HG03097 (cell line): ENCODE data around the gene ZNF785.
A peak's percentile ranks its signal among the peaks of the same experiment; 100 is the strongest.
"Not testable (repeated sequence)": the region's sequence is repeated elsewhere in the genome, so short reads cannot be mapped to it uniquely, and the experiment has no call there.

Experiments
- ATAC-seq: cut with Tn5 transposase; IDR thresholded peaks from one replicate; pipeline ENCODE4 v1.9.1; 2021; ENCODE audit not compliant: unreplicated experiment, low FRiP score

The ZNF785 gene

DNA sequence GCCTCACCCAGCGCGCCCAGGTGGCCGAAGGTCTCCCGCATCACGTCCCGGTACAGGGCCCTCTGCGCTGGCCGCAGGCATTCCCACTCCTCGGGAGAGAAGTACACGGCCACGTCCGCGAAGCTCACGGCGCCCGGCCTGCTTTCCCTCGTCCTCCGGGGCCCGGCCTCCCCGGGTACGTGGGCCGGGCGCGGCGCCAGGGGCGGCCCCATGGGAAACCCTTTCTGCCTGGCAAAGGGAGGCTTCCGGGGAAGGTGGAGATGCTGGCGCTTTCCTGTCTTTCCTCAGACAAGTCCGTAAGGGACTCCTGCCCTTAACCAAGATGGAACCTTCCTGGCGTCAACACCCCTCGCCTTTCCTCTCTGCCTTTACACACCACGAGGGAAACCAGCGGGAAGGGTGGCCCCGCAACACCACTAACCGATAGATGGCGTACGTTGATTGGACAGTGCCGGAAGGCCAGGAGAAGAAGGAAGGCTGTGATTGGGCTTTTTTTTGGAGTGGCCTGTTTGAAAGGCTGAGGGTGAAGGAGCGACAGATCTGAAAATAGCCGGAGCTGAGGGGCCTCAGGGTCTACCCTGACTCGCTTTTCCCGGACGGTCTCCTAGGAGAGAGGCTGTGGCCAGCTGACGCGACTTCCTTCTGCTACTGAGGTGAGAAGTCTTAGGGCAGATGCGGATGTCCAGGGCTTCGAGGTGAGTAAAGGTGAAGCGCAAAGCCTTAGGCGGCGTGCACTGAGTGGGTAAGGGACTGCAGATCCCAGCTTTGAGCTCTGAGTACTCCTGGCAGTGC is at the start of gene ZNF785:
TSS of gene ZNF785 (minus strand) at position 298 of the 792 bp plus-strand sequence. CDS start at position 212, 86 bp downstream.
- ATAC-seq: peak; percentile 80

DNA sequence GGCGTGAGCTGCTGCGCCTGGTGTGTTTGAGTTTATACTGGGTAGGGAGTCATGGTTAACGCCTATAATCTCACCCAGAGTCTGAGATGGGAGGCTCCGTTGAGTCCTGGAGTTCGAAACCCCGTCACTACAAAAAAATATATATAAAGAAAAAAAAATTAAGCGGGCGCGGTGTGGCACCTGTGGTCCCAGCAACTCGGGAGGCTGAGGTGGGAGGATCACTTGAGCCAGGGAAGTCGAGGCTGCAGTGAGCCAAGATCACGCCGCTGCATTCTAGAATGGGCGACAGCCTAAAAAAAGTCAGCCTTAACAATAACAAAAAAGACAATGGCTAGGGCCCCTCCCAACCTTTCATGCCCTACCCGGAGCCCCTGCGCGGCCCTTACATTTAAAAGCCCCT is 48.0 kb upstream of the ZNF785 start:
- no peak for ATAC-seq

DNA sequence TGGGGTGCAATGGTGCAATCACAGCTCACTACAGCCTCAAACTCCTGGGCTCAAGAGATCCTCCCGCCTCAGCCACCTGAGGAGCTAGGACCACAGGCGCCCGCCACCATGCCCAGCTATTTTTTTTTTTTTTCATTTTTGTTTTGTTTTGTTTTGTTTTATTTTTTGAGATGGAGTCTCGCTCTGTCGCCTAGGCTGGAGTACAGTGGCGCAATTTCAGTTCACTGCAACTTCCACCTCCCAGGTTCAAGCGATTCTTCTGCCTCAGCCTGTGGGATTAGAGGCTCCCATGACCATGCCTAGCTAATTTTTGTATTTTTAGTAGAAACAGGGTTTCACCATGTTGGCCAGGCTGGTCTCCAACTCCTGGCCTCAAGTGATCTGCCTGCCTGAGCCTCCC is 47.0 kb upstream of the ZNF785 start:
- ATAC-seq: not testable (repeated sequence)

DNA sequence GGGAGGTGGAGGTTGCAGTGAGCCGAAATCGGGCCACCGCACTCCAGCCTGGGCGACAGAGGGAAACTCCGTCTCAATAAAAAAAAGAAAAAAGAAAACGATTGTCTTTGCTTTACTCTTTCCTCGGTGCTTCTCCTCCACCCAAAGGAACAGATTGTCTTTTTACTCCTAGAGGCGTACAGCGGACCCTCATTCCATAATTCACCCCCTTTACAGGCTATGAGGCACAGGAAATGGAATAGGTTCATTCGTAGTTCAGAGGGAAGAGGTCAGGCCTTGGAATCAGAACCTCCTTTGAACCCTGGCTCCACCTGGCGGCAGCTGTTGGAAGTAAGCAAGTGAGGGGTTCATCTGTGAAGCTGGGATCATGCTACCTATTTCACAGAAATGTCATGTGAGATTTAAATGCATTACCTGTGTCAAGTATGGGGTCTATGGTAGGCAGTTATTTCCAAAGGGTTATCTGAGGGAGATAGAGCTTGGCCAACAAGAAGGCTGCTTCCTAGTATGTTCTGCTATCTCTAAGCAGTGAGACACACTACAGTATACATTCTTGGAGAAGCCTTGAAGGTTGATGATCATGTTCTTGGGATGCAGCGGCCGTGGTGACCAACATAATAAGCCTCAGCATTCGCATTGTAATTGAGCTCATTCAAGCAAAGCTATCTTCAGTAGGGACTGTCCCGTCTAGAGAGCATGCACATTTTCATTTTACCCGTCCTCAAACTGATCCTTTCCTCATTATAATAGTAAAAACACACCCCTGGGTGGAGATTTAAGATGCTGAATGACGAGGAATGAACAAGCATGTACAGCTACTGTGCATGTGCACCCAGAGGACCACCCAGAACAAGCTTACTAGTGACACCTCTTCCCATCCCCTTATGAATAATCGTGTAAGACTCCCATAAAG is 43.4 kb upstream of the ZNF785 start:
- no peak for ATAC-seq

DNA sequence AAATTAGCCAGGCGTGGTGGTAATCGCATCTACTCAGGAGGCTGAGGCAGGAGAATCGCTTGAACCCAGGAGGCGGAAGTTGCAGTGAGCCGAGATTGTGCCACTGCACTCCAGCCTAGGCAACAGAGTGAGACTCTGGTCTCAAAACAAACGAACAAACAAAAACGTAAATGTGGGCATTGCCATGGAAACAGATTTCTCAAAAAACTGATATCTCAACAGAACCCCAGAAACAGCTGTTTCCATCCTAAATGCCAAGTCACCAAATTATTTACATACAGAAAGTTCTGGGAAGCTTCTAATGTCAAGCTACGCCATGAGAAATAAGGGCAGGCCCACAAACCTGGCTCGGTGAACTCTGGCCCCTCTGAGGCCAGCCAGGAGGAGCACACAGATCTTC is 40.7 kb upstream of the ZNF785 start:
- no peak for ATAC-seq

DNA sequence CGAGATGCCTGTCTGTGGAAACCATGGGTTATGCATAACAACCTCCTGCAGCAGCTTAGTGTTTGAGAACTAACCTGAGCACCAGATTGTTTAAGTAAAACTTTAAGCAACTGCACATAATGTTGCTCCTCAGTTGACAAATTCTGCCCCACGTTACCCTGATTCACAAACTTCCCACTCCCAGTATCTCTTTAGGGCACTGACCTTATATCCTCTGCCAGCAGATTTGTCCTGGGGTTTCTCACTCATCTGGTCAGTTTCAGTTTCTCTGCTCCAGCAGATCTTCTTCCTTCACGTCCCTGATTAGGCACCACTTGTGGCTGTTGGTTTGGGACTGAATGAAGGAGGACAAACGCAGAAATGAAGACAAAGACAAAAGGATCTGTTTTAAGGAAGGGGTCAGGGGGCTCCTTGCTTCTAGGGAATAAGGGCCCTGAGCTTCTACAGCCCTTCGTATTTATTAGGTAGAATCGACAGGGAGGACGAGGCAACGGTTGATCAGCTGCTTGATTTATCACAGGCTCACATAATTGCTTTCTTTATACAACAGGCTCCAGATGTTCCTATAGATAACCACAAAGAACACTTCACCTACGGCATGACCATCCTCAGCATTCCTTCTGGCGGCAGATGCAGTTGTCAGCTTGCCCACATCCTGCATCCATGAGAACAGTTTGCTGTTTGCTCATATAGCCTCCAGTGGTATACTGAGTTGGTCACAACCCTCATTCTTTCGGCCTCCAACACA is 38.2 kb upstream of the ZNF785 start:
- no peak for ATAC-seq

DNA sequence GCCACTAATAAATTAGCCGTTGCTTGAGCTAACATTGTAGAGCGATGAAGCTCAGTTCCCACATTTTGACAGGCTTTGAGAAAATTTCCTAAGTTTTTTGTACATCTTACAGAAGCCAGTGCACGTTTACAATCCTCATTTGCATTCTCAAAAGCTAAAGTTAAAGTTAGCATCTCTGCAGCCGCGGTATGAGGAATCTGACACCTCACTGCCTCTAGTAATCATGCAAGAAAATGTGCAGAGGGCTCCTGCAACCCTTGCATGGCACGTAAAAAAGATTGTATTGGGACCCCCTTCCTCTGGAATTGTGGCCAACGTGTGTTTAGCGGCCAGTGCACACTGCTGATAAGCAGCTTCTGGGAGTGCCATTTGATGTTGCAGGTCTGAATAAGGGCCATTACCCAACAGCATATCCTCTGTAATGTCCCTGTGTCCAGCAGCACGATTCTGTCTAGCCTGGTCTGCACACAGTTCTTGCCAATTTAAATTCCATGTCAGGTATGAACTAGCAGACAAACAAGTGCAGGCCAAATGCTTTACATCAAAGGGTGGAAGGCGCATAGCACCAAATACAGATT is 37.0 kb upstream of the ZNF785 start:
- ATAC-seq: no peak

DNA sequence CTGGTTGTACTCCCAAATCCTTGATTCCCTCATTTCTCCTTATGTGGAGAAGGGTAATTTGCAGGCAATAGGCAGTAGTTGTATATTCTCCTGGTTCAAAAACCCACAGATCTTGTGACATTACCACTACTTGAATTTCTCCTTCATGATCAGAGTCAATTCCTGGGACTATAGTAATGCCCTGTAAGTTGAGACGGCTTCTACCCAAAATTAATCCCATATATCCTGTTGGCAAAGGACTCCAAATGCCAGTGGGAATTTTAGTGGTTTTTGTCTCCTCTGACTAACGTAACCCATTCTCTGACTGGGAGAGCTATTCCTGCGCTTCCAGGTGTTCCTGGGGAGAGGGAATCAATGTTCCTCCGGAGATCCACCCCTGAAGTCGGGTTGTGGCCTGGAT is 36.3 kb upstream of the ZNF785 start:
- no peak for ATAC-seq

DNA sequence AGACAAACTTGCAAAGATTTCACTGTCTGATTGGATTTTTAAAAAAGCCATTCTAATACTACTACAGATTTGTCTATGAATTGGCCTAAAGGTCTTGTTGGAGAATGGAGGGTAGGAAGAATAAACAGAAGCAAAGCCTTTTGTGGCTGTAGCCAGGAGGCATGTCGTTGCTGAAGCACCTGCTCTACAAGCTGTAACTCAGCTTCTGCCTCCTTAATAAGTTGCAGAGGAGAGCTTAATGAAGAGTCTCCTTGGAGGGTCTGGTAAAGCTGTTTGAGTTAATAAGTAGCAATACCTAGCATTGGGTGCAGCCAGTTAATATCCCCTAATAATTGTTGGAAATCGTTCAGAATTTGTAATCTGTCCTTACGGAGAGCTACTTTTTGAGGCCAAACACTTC is 34.7 kb upstream of the ZNF785 start:
- no peak for ATAC-seq

DNA sequence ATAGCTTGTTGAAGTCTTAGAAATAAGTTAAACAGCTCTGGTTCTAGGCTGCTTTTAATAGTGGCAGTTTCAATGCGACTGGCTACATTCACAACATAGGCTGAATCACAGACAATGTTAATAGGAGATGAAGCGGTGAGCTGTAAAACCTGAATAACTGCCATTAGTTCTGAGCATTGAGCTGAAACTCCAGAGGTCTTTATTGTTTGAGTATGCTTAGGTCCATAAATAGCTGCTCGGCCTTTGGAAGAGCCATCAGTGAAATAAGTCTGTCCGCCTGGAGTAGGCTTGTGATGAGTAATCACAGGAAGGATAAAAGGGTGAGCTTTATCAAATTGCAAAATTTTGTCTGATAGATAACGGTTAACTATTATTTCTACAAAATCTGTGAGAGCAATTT is 34.1 kb upstream of the ZNF785 start:
- ATAC-seq: no peak

DNA sequence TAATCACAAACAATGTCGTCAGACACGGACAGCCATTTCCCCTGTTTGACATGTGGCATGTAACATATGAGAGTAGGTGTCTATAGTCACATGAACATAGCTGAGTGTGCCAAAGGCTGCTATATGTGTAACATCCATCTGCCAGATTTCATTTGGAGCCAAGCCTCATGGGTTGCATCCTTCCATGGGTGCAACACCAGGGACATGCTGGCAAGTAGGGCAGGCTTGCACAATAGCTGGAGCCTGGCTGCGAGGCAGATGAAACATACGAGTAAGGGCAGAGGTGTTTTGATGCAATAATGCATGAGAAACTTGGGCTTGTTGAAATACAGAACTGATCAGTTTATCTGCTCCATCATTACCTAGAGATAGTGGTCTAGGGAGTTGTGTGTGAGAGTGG is 33.7 kb upstream of the ZNF785 start:
- ATAC-seq: no peak

DNA sequence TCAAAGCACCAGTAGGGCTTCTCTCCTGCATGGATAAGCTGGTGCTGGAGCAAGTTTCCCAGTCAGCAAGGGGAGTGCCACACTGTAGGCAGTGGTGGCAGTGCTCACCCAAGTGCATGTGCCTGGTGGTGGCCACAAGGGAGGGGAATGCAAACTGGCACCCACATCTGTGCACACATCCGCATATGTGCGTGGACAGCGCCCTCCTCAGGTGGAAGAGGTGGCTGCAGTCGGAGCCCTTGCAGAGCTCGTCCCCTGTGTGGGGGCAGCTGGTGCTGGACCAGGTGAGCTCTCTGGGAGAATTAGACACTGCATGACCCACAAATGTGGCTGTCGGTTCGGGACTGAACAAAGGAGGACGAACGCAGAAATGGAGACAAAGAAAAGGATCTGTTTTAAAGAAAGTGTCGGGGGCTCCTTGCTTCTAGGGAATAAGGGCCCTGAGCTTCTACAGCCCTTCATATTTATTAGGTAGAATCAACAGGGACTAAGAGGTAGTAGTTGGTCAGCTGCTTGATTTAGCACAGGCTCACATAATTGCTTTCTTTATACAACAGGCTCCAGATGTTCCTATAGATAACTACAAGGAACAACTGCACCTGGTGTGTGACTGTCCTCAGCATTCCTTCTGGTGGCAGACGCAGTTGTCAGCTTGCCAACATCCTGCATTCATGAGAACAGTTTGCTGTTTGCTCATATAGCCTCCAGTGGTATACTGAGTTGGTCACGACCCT is 30.0 kb upstream of the ZNF785 start:
- no peak for ATAC-seq

DNA sequence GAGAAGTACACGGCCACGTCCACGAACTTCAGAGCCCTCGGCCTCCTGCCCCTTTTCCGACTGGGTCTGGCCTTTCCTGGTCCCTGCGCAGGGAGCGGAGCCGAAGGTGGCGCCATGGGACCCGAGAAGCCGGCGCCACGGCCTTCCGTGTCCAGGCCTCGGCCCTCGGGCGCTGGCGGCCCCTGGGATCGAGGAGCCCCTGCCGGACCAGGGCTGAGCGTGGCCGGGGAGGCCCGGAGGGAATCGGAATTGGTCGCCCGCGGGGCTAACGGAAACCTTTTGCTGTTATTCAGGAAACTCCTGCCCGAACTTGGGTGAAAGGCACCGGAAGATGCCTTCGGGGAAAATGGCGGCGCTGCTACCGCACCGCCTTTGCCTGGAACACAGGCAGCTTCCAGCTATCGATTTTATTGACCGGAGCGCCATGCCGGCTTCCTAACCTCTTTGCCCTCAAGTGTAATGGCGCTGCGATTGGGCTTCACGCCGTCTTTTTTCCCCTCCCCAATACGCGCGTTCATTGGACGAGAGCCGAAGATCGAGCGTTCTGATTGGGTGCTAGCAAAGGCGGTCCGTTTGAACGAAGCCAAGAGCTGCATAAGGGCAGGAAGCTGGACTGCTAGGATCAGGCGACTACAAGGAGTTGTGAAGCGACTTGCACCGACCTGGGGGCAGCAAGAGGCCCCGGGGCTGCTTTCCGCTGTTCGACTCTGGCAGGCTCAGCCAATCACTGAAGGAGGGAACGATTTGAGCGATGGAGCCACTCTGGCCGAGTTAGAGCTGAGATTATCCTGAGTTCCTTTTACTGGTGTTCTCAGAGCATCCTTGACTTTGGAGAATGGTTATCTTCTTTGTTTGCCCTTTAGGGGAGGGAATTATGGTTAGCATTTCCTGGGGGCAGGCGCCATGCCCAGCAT is 24.7 kb upstream of the ZNF785 start, which contains the start of gene ZNF689:
TSS of gene ZNF689 (minus strand) at position 464 of the 914 bp plus-strand sequence. CDS start at position 116, 348 bp downstream.
- peak; percentile 72 for ATAC-seq

DNA sequence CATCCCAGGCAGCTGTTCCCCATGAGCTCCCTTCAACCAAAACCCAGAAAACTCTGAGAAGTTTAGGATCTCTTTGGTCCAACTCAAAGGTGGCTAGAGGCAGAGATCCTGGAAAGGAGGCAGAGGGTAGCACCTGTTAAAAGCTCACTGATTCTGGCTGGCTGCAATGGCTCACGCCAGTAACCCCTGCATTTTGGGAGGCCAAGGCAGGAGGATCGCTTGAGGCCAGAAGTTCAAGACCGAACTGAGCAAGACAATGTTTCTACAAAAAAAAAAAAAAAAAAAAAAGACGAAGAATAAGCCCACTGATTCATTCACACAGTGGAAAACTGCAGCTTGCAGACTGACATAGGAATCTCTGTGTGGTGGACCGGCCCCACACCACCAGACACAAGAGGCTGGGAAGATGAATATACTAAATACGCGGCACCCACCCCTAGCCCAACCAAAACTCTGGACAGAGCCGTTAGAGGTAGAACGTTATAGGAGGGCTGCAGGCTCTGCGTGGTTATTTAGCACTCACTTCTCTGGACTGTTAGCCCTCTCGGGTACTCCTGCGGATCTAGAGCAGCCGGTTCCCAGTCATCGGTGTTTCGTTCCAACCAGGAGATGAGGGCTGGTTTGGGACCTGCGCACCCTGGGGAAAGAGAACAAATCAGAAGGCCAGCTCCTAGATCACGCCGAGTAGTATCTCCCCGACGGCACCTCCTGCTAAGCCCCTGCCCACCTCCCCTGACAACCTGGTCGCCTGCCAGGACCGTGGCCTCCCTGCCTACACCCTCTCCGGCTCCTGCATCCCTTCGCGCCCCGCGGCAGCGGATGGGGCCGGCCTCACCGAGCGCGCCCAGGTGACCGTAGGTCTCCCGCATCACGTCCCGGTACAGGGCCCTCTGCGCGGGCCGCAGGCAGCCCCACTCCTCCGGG is 23.8 kb upstream of the ZNF785 start:
- ATAC-seq: peak; percentile 30

DNA sequence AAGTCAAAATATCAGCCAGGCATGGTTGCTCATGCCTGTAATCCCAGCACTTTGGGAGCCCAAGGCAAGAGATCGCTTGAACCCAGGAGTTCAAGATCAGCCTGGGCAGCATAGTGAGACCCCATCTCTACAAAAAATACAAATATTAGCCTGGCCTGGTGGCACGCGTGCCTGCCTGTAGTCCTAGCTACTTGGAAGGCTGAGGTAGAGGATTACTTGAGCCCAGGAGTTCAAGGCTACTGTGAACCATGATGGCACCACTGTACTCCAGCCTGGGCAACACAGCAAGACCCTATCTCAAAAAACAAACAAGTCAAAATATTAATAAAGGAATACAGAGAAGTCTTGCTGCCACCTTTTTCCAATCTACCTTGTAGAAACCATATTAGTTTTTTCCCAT is 20.5 kb upstream of the ZNF785 start:
- no peak for ATAC-seq

DNA sequence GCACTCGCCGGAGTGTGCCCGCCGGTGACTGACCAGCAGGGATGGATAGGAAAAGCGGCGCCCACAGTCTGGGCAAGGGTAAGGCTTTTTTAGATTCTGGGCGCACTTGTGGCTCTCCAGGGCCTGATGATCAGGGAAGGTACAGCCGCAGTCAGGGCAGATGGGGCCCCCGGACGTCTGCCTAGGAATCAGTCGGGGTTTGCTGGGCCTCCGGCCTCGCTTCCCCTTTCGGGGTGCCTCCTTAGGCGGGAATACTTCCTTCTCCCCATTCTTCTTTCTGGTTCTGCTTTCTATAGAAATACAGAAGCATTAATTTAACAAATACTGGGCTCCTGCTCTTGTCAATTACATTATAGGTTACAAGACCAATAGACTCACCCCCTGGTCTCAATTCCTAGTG is 19.7 kb upstream of the ZNF785 start:
- no peak for ATAC-seq

DNA sequence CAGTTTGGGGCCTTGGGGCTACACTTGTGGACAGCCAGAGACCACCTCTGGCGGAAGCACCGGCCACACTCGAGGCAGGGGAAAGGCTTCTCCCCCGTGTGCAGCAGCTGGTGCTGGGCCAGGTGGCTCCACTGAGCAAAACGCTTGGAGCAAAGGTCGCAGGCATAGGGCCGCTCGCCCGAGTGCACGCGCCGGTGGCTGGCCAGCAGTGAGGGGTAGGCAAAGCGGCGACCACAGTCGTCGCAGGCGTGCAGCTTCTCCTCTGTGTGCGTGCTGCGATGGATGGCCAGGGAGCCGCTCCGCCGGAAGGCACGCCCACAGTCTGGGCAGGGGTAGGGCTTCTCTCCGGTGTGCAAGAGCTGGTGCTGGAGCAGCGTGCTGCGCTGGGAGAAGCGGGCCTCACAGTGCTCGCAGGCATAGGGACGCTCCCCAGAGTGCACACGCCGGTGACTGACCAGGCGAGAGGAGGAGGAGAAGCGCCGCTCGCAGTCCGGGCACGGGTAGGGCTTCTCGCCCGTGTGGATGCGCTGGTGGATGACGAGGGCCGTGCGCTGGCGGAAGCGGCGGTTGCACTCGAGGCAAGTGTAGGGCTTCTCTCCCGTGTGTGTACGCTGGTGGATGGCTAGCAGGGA is 18.9 kb upstream of the ZNF785 start:
- no peak for ATAC-seq
